Fibroblast of mammary gland (primary cell): Measurements from ENCODE around the gene BRWD1.
"Not testable (repeated sequence)": the region's sequence is repeated elsewhere in the genome, so short reads cannot be mapped to it uniquely, and the experiment has no call there.

Source experiments
- DNase-seq: peaks from one replicate; pipeline ENCODE4 v3.0.0-alpha.2; 2010; ENCODE audit warnings: low read depth
- H3K4me3 ChIP-seq: 2 replicates; pipeline ENCODE4 v1.5.1; 2011; ENCODE audit warnings: low read depth, mild to moderate bottlenecking, low read length, moderate library complexity; ENCODE audit not compliant: control insufficient read depth
- CTCF ChIP-seq: conservative IDR thresholded peaks from 2 replicates; pipeline ENCODE4 v1.5.1; 2011; ENCODE audit warnings: low read depth, low read length, inconsistent platforms; ENCODE audit not compliant: control insufficient read depth, insufficient read depth

BRWD1 gene

DNA sequence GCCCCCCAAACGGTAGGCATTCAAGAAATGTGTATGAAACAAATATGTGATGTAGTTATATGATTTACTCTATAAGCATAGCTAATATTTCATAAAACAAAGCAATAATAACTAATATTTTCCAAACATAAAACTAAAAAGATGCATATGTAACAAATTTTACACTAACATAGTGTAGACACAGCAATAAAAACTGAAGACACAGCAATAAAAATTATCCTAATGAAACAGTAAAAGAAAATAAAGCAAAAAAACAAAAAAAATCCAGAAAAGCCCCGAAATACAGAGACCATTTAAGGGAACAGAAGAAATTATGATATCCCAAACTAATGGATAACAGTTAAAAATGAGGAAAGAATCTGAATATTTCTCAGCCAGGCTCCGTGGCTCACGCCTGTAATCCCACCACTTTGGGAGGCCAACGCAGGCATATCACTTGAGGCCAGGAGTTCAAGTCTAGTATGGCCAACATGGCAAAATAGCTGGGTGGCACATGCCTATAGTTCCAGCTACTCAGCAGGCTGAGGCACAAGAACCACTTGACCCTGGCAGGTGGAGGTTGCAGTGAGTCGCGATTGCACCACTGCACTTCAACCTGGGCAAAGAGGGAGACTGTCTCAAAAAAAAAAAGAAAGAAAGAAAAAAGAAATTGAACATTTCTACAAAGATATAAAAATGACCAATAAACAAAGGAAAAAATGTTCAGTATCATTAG, 92.0 kb downstream of the BRWD1 start:
- no peak for TF ChIP-seq CTCF
- DNase-seq = no peak
- H3K4me3 ChIP-seq = no peak overlapping the region

DNA sequence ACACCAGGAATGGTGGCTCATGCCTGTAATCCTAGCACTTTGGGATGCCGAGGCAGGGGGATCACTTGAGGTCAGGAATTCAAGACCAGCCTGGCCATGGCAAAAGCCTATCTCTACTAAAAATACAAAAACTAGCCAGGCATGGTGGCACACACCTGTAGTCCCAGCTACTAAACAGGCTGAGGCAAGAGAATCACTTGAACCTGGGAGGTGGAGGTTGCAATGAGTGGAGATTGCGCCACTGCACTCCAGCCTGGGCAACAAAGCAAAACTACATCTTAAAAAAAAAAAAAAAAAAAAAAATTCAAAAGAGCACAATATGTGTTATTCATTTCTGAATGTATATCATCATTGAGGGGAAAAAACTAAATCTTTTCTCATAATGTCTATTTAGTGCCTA, 92.6 kb downstream of the BRWD1 start:
- not testable (repeated sequence) for DNase-seq

DNA sequence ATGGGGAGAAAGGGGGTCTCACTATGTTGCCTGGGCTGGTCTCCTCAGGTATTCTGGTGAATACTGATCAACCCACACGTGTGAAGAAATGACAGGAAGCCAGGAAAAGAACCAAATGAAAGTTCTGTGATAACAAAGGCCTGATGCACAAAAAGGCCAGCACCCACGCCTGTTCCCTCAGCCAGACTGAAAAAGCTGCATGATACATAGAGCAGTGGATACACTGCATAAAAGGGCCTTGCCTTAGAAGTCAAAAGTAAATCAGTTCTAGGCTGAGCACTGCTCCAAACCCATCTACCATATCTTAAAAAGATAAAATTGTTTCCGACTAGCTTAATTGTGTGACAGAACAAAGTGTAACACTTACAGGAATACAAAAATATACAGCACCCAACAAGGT, 93.3 kb downstream of the BRWD1 start:
- no peak for TF ChIP-seq CTCF
- H3K4me3 ChIP-seq = no peak overlapping the region
- no peak for DNase-seq

More for the DNA sequence above, 92.6 kb downstream of the BRWD1 start:
- H3K4me3 ChIP-seq = not testable (repeated sequence)

DNA sequence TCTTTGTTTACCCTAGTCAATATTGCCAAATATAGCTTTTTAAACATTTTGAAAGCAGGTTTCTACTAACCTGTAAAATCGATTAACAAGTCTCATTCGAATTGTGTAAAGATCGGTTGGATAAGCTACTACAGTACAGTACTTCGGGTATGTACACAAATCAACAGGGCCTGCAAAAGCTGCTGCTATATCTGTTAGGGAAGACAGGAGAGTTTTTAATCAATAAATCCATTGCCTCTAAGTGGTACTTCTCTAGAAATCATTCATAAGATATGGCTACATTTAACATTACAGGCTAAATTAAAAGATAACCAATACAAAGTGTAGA, 95.4 kb downstream of the BRWD1 start:
- no peak for TF ChIP-seq CTCF
- H3K4me3 ChIP-seq = no peak overlapping the region
- no peak for DNase-seq

DNA sequence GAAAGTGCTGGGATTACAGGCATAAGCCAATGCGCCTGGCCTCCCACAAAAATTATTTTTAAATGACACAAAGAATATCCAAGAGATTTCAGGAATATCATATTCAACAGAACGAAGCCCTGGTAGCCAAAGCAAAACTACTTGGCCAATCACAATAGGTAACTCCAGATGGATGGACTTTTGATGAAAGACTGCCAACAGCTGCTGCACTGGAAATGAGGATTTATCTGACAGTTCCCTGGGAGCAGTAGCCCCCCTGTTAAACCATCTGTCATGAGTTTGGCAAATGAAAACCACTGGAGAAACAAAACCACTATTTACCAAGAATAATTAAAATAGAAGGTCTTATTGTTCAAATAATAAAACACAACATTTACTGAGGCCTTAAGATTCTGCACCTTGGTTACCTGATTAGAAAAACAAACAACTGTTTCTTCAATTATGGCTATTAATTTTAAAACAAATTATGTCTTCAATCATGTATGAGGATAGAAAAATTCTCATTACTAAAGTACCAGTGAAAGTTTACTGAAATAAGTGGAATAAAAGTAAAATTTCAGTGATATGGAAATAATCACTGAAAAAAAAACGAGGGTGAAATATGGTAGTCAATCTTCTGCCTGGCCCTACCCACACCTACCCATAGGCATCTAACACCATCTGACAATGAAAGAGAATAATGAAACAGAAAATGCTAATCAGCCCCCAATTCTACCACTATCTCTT, 95.9 kb downstream of the BRWD1 start:
- TF ChIP-seq CTCF = no peak
- H3K4me3 ChIP-seq = no peak overlapping the region
- DNase-seq = no peak

DNA sequence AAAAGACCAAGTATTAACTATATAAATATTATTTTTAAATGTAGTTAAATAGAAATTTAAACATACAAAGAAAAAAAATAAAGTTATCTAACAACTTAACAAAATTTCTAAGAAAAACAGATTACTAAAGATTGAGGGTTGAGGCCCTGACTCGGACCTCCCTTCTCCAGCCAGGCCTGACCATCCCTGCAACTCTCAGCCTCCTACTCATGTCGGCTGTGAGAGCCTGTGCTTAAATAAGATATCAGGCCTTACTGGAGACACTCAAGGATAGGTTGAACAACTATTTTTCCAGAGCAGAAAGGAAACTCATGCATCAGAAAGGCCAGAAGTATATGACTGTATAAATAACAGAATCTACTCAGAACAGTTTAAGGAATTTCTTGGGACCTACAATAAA, 97.1 kb downstream of the BRWD1 start:
- no peak overlapping the region for H3K4me3 ChIP-seq
- DNase-seq = no peak
- TF ChIP-seq CTCF = no peak

DNA sequence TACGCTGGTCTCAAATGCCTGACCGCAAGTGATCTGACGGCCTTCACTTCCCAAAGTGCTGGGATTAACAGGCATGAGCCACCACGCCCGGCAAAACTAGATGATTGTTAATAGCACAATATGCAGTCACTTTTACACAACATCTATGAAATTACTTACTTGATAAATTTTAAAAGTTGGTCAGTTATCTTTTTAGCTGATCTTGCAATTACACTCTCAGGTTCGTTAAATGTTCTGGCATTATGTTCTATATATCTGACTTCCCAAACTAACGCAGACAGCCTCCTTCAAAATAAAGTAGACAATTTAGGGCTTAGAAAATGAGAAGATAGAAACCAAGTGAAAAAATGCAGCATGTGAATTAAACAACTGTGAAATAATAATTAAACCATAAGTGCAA, 98.4 kb downstream of the BRWD1 start:
- TF ChIP-seq CTCF = no peak
- H3K4me3 ChIP-seq = no peak overlapping the region
- DNase-seq = no peak
